ENCODE measurements around the gene FASTKD2.

The FASTKD2 gene

DNA sequence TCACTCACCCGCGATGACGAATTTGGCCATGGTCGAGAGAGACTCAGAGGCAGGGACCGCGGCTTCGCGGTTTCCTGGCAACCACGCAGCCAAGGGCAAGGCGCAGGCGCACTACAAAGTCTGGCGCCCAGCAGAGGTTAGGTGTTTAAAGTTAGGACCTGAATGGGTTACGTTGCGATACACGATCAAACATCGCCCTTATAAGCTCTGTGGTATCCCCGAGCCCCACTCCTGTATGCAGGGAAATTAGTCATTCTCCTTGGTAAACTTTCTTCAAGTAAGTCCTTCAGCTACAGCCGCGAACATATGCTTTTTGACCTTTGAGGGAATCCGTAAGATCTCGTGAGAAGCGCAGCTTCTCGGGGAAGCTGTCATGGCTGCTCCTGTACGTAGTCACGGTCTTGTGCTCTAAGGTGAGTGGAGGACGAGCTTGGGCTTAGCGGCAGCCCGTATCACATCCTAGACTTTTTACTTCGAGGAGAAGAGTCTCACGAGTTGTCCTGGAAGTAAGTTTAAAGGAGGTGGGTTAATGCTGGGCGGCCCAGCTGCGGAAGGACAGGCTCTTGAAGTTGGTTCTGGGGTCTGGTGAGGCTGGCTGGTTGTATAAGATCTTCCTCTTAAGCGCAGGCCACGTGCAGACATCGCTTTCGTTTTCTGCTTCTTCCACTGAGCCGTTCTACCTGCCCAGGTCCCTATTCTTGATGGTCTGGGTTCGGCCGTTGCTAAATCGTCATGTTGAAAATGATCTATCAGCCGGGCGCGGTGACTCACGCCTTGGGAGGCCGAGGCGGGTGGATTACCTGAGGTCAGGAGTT lies at the start of gene FASTKD2, which contains the start of gene MDH1B:
Gene FASTKD2 (plus strand): TSS at position 365 of the 815 bp plus-strand sequence. CDS start 1,088 bp downstream, outside the sequence.
Gene MDH1B (minus strand): TSS at position 87 of the 815 bp plus-strand sequence. CDS start 57 bp downstream, at position 30.
- peak; percentile 86 for DNase-seq

DNA sequence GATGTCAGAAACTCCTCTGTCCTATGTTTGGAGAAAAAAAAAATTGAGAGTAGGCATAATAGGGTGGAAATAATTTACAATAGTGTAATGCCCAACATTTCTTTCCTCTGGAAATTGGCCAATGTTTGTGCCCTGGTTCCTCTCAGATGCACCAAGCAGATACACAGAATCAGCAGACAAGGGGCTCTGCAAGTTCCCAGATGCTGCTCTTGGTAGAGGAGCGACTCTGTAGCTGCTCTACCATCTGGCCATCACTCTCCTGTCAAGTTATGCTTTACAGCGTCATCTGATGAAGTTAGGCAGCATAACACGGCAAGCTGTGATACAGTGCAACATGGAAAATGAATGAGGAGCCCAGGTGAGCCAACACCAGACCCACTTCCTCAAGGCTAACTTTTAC lies 48.8 kb upstream of the FASTKD2 start:
- no peak for DNase-seq

DNA sequence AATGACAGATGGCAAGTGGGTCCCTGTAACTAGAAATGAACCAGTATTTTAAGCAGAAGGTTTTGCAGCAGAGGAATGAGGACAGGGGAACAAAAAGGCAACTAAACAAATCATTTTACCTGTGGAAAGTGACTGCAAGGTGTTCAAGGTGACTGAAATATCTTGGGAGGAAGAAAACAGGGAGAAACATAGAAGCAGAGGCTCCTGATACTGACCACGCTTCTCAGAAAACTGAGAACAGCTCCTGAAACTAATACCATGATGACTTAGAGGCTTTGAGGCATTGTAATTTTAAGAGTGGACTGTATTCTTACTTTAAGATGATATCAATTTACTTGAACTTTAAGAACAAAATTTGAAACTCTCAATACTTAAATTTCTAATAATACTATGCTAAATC lies 47.1 kb upstream of the FASTKD2 start, which contains the start of gene DYTN:
Gene DYTN (minus strand): TSS at position 101 of the 400 bp plus-strand sequence. CDS start 117 bp downstream, outside the sequence.
- DNase-seq = no peak

DNA sequence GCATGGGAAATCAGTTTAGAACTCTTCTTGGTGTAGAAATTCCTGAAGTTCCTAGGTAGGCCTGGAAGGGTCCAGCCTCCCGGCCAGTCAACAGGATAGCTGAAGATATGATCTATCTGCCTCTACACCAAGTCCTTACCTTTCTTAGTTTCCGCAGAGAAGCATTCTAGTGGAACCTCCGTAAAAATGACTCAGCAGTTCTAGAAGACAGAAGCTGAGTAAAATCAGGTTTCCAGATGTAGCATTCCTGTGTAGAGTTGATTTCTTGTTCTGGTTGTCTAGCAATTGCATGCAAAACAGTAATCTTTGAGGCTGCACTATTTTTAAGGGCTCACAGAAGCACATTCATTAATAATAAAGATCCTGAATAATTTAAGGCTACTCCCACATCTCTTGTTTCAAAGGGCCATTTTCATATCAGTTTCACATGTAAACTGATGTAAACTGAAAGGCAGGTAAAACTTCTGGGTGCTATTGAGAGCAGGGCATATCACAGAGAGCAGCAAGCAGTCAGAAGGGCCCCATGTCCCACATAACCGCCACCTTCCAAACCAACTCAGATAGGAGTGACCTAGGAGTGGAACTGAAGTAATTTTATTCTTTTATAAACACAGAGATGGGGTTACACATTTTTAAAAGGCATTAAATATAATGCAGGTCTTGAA lies 44.0 kb upstream of the FASTKD2 start:
- no peak for DNase-seq

DNA sequence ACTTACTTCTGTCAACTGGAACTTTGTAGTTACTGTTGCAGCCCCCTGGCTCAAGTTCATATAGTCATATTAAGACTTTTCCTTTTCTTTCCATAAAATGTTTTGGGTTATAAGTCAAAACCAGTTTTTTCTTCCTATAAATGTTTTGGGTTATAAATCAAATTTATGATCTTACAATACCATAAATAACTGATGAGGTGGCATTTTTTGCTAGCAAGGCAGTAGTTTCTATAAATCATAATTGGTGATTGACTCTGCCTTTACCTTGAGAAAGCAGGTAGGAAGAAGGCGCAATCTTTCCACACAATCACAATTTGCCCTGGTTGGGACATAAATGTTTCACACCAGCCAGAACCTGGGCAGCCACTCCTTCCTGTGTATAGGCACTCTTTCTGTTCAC lies 42.1 kb upstream of the FASTKD2 start:
- no peak for DNase-seq

DNA sequence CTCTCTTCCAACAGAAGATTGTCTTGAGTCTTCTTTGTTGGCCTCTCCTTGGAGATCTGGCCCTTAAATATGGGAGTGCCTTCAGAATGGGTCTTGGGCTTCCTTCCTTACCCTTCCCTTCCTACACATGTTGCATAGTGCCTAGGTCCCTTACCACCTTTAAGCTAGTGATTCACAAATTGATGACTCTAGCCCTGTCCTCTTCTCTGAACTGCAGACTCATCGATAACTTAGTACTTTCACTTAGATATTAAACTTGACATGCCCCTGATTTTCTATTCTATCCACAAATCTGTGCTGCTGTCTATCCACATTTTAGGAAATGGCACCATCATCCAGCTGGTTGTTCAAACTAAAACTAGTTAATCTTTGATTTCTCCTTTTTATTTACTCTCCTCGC lies 38.1 kb upstream of the FASTKD2 start:
- DNase-seq = no peak

DNA sequence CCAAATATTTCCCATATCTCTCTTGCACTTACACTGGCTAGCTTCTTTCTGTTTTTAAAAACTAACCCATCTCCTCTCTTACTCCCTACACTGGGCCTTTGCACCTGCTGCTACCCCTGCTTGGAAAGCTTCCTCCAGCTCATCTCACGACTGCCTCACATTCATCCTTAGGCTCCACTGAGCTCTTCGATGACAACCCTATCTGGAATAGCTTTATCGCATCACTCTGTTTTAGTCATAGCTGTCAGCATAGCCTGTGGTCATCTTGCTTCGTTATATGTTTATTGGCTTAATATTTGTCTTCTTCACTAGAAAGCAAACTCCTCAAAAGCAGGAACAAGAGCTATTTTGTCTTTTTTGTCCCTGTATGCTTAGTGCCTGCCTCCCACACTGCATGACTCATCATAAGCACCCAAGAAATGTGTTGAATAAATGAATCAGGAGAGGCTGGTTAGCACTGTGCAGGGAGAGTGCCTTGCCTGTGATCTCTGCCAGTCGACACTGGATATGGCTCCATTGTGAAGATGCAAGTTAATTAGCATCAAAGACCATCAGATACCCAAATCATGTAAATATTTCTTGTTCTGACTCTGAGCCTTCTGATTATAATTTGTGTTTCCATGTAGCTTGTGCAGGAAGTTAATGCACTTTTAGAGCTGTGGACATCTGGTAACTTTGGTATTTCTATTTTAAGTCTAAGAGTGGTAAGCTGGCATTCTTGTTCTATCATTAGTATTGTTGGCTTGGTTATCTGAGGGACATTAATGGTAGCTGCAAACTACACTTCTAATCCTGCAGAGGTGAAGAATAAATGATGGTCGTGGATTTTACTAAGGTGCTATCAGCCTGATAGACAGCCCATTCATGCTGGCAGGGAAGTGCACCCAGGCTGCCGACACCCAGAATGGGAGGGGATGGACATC lies 36.9 kb upstream of the FASTKD2 start:
- DNase-seq = no peak

DNA sequence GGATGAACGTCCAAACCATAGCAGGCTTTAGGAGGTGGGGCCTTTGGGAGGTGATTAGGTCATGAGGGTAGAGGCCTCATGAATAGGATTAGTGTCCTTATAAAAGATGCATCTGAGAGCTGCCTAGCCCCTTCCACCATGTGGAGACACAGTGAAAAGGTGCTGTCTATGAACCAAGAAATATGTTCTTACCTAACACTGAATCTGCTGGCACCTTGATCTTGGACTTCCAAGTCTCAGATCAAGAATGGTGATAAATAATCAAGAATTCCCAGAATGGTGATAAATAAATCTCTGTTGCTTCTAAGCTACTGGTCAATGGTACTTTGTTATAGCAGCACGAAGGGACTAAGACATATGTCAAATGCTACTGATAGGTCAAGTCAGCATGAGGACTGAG lies 32.1 kb upstream of the FASTKD2 start:
- no peak for DNase-seq

DNA sequence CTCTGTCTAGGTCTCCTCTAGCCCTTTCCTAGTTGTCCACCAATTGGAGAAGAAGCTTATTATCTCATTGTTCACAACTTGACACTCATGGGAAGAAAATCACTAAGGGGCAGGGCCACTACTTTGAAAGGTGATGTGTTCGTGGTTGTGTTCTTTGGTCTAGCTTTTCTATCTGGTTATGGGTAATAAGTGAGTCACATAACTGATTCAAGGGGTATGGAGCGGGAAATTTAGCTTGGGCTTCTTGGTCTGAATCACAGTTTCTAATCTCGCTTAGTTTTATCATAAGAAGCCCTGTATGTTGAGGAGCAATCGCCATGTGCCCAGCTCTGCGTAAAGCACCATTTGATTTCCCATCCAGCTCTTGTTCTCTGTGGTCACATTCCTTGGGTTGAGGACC lies 28.5 kb upstream of the FASTKD2 start:
- no peak for DNase-seq

DNA sequence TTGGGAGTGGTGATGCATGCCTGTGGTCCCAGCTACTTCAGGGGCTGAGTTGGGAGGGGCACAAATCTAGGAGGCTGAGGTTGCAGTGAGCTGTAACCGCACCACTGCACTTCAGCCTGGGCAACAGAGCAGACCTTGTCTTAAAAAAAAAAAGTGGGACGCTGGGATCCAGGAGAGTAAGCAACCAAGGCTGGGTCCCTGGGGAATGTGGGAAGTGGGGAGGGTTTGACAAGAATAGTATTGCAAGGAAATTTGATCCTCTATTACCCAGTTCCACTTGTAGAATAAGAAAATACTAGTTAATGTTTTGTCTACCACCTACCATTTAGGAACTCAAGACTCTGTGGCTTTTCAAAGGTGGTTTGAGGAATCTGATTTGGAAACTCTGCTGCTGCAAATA lies 26.1 kb upstream of the FASTKD2 start:
- no peak for DNase-seq

DNA sequence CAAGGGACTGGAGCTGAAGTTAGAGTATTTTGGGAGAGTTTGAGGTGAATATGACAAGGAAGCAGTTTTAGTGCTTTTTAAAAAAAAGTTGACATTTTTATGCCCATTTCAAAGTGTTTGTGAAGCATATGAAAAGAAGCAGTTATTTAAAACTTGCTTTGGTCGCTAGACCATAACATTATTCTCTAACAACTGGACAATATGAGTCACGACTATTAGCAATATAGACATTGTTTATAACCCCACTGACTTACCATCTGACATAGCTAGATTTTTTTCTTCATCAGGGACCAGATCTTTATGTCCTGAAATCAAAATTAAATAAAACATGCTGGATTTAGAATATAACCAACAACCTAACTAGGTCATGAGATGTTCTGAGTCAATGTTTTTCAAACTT lies 24.6 kb upstream of the FASTKD2 start:
- no peak for DNase-seq

DNA sequence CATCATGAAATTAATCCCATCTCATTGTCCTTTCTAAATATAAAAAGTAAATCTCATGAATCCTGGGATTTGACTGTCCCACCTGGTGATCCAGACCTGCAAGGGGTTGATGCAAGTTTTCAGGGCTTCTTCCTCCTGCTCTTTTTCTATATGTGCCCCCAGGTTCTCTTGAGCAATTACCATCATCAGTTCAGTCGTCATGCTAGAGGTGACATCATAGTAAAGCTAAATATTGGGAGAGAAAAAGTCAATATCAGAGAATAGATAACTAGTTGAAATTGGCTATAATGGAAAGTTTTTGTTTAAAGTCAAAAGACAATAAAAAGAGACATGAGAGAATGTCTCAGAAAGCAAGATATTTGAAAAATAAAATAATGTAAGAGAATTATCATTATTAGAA lies 8.6 kb upstream of the FASTKD2 start:
- DNase-seq = no peak

DNA sequence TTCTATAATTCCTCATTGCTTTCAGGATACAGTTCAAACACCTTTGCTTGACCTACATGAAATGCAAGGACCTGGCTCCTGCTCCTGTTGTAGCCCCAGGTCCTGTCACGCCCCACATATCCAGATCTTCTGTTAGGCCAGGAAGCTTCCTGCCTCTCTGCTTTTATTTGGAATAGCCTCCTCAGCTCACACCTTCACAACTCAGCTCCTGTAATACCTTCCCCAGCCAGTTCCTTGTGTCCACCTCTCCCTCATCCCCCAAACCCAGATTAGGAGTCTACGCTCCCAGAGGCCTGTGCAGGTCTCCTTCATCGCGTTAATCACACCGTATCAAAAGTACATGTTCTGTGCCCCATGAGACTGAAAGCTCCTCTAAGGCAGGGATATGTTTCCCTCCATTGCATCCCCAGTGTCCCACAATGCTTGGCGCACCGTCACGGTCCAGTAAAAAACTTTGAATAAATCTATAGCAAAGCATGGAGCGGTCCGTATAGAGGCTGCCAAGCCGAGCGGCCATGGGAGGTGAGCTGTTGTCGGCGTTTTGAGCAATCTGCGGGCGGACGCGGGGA lies 649 bp upstream of the FASTKD2 start:
- DNase-seq = peak; percentile 26

DNA sequence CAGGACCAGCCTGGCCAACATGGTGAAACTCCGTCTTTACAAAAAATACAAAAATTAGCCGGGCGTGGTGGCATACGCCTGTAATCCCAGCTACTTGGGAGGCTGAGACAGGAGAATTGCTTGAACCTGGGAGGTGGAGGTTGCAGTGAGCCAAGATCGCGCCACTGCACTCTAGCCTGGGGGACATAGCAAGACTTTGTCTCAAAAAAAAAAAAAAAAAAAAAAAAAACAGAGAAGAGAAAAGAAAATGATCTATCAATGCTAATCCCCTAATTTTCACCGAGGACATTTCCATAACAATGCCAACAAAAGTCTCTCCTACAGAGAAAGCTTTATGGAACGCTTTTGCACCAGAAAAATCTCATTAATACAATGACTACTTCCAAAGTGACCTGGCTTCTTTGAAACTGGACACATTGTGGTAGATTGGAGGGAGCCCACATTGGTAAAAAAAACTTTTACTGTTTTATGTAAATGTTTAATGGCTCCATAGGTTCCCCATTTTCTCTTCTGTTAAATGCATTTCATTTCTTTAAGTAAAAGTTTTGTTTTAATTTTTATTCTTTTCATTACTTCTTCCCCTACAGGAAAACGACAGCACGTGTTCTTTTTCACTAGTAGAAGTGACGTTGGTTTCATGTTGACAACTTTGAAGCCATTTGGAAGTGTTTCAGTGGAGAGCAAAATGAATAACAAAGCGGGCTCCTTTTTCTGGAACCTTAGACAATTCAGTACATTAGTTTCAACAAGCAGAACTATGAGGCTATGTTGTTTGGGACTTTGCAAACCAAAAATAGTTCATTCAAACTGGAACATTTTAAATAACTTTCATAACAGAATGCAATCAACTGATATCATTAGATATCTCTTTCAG lies 888 bp downstream of the FASTKD2 start:
- DNase-seq = no peak

DNA sequence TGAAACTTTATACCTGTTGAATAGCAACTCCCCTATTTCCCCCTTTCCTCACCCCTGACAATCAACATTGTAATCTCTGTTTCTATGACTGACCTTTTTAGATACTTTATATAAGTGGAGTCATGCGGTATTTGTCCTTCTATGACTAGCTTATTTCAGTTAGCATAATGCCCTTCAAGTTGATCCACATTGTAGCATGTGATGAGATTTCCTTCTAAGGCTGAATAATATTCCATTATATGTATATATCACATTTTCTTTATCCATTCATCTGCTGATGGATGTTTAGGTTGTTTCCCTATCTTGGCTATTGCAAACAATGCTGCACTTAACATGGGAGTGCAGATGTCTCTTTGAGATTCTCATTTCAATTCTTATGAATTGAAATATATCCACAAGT lies 9.5 kb downstream of the FASTKD2 start:
- DNase-seq = no peak

DNA sequence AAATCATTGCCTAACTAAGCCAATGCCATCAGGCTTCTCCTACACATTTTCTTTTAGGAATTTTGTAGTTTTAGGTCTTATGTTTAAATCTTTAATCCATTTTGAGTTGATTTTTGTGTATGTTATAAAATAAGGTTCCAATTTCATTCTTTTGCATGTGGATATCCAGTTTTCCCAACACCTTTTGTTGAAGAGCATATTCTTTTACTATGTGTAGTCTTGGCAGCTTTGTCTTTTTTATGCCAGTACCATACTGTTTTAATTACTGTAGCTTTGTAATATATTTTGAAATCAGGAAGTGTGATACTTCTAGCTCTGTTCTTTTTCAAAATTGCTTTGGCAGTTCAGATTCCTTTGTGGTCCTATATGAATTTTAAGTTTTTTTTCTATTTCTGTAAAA lies 11.0 kb downstream of the FASTKD2 start:
- no peak for DNase-seq

DNA sequence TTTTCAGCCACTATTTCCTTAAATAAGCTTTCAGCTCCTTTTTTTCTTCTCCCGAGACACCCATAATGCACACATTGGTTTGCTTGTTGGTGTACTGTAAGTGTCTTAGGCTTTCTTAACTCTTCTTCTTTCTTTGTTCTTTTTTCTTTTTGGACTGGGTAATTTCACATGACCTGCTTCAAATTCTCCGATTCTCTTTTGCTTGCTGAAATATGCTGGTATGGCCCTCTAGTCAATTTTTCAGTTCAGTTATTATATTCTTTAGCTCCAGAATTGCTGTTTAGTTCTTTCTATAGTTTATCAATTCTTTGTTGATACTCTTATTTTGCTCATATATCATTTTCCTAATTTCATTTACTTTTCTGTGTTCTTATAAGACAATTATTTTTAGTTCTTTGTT lies 15.3 kb downstream of the FASTKD2 start:
- no peak for DNase-seq

DNA sequence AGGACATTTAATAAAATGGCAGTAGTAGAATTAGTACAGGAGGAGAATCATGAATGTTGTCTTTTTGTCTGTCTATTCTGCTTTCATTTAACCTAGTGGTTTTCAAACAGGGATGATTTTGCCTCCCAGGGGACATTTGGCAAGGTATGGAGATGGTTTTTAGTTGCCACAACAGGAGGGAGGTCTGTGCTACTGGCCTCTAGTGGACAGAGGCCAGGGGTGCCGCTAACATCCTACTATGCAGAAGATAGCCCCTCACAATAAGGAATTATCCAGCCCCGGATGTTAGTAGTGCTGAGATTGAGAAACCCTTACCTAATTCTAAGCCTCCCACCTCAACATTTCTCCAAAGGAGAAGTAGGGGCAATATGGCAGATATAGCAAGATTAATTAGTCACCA lies 18.3 kb downstream of the FASTKD2 start:
- peak; percentile 7 for DNase-seq

DNA sequence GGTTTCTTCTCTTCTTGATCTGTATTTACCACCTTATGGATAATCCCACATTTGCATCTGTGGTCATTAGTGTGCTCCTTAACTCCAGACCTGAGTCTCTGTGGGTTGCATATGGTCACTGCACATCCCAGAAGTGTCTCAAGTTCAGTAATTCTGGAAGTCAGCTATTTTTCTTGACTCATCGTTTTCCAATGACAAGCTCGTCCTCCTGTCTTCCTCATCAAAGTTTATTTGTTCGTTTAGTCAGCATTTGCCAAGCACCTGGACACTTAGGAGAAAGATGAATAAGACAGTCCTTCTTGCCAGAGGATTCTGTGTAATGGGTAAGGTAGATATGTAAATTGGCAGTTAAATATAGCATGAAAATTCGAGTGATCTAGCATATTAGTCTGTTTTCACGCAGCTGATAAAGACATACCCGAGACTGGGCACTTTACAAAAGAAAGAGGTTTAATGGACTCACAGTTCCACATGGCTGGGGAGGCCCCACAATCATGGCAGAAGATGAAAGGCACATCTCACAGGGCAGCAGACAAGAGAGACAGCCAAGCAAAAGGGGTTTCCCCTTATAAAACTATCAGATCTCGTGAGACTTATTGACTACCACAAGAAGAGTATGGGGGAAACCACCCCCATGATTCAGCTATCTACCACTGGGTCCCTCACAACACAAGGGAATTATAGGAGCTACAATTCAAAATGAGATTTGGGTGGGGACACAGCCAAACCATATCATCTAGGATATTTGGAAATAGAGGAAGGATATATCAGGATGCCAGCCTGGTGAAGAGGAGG lies 19.4 kb downstream of the FASTKD2 start:
- DNase-seq = no peak

DNA sequence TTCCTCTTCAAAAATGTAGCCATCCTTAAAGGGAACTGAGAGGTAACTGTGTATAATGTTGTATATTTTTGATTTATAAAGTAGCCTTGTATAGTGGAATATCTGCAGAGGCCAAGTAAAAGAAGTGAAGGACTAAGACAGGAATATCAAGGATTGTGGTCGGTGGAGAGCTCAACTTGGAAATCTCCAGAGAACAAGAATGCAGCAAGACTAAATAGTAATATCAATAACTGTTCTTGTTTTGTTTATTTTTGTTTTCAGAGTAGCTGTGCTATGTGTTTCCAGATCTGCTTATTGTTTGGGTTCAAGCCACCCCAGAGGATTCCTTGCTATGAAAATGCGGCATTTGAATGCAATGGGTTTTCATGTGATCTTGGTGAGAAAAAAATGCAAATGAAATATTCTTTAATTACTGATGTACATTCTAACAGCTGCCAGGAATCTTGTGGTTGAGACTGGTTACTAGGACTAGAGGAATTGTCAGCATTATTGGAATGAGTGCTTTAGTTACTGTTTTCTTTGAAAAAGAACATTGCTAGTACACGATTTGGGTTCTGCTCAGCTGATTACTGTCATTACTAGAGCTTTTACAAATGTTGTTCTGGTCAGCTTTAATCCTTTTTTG lies 25.0 kb downstream of the FASTKD2 start:
- DNase-seq = no peak

Data from NCI-H69 (cell line).